NCI-H128 (cell line): ENCODE results near the gene MRPL14.

Source experiments
- DNase-seq: peaks from one replicate; lab custom pipeline; 2025; ENCODE audit not compliant: unreplicated experiment; lab: John Stamatoyannopoulos, UW

MRPL14 gene

GRCh38 chr6:44127186-44128019 is at the start of gene MRPL14, which contains the start of gene TMEM63B:
Gene MRPL14, minus strand, starts transcription at chr6:44127452. Its CDS starts 10,841 bp downstream, at chr6:44116611.
Gene TMEM63B, plus strand, starts transcription at chr6:44127554. Its CDS starts 7,031 bp downstream, at chr6:44134585.
- peak; percentile 53 for DNase-seq

GRCh38 chr6:44176130-44176761 is 49.0 kb upstream of the MRPL14 start:
- no peak for DNase-seq

GRCh38 chr6:44172731-44173500 is 45.7 kb upstream of the MRPL14 start:
- peak; percentile 40 for DNase-seq

DNA sequence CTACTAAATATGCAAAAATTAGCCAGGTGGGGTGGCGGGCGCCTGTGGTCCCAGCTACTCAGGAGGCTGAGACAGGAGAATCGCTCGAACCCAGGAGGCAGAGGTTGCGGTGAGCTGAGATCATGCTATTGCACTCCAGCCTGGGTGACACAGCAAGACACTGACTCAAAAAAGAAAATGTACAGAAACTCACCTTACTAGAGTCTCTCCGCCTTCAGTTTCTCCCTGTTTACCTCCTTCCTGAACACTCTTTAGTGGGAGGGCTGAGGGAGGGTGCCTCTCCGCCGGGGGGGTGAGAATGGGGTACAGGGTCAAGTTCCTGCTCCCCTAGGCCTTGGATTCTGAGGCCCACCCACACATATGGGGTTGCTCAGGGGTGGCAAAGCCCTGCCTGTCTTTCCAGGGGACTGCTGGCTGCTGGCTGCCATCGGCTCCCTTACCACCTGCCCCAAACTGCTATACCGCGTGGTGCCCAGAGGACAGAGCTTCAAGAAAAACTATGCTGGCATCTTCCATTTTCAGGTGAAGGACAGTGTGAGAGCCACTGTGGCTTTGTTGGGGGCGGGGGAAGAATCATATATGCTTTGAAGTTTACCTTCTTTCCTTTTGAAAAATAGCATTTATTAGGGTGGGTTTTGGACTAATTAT is 44.8 kb upstream of the MRPL14 start:
- no peak for DNase-seq

- DNase-seq = no peak
These were observed 42.8 kb upstream of the MRPL14 start for GRCh38 chr6:44169886-44170570.

DNA sequence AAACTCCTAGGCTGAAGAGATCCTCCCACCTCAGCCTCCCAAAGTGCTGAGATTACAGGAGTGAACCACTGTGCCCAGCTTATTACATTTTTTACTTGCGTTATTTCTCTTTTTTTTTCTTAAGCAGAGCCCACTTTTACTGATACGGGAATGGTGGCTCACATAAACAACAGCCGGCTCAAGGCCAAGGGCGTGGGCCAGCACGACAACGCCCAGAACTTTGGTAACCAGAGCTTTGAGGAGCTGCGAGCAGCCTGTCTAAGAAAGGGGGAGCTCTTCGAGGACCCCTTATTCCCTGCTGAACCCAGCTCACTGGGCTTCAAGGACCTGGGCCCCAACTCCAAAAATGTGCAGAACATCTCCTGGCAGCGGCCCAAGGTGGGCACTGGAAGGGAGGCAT is 41.9 kb upstream of the MRPL14 start:
- no peak for DNase-seq

- no peak for DNase-seq
These were observed 40.3 kb upstream of the MRPL14 start for GRCh38 chr6:44167567-44167966.

- no peak for DNase-seq
These were observed 39.4 kb upstream of the MRPL14 start for GRCh38 chr6:44166591-44167184.

GRCh38 chr6:44166116-44166515 is 38.9 kb upstream of the MRPL14 start:
- DNase-seq = no peak

DNA sequence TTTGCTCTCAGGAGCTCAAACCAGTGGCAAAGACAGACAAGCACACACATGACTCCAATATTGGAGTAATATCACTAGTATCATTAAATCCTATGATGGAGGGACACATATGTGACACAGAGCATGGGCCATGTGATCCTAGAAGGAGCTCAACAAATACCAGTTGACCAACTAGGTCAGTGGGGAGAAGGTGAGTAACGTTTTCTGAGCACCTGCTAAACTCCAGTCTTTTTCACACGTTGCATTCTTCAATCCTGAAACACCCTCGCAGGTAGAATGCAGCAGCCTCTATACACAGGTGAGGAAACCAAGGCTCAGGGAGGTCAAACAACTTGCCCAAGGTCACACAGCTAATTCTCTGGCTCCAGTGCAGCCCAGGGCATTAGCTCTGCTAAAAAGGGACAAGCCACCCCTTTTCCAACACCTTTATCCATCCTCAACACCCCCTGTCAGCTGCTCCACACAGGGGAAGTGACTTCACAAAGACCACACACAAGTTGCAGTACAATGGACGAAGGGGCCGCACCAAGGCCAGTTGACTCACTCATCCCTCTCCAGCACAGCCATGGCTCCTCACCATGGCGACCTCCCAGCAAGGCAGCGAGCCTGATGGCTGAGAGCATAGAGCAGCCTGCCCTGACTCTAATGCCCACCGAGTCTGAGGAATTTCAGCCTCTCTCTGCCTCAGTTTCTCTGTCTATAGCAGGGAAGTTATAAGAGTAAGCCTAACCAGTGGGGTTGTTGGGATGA is 35.8 kb upstream of the MRPL14 start:
- no peak for DNase-seq

DNA sequence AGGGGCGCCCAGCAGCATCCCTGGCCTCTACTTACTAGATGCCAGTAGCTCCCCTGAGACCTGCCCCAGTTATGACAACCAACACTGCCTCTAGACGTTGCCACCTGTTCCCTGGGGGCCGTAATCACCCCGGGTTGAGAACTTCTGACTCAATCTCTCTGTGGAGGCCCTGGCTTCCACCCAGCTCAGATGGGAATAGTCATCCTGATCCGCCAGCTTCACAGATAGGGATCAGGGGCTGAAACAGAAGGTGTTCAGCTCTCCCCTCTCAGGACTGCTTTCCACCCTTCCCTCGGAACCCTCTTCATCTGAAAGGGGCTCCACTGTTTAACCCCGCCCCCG is 34.7 kb upstream of the MRPL14 start:
- no peak for DNase-seq

- no peak for DNase-seq
These were observed 31.5 kb upstream of the MRPL14 start, which contains the start of gene CAPN11 for GRCh38 chr6:44158770-44159228. Gene CAPN11, plus strand, starts transcription at chr6:44158820. Its CDS starts 29 bp downstream, at chr6:44158849.

DNA sequence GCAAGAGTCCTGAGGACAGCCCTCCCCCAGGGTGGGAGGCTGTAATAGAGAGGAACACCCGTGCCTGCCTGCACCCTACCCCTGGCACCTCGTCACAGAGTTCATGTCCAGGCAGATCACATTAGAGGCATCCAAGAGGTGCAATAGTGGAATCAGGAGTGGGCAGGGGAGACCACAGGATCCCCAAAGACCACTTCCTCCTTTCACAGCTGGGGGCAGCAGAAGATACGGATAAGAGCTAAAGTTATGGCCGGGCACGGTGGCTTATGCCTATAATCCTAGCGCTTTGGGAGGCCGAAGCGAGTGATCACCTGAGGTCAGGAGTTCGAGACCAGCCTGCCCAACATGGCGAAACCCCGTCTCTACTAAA is 29.9 kb upstream of the MRPL14 start:
- DNase-seq = no peak

- DNase-seq = no peak
These were observed 29.4 kb upstream of the MRPL14 start for GRCh38 chr6:44156494-44157151.

- DNase-seq = no peak
These were observed 26.8 kb upstream of the MRPL14 start for GRCh38 chr6:44154067-44154466.

GRCh38 chr6:44152533-44152932 is 25.3 kb upstream of the MRPL14 start:
- DNase-seq = no peak

DNA sequence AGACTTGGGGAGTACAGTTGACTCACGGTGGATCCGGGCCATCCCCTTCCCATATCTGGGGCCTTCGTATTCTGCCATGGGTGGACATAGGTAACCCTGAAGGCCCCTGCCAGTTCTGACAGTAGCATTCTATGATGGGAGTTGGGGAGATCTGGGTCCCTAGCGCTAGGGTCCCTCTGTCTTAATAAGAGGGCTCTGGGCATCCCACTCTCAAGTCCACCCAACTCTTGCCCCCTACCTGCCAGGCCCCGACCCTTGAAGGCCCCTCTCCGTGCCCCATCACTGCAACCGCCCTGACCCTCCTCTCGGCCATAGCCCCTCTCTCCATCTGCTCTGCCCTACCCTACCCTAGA is 24.8 kb upstream of the MRPL14 start:
- no peak for DNase-seq

GRCh38 chr6:44151348-44152108 is 24.3 kb upstream of the MRPL14 start:
- DNase-seq = peak; percentile 6
